Measurements from ENCODE around the gene CERK.

The CERK gene

DNA sequence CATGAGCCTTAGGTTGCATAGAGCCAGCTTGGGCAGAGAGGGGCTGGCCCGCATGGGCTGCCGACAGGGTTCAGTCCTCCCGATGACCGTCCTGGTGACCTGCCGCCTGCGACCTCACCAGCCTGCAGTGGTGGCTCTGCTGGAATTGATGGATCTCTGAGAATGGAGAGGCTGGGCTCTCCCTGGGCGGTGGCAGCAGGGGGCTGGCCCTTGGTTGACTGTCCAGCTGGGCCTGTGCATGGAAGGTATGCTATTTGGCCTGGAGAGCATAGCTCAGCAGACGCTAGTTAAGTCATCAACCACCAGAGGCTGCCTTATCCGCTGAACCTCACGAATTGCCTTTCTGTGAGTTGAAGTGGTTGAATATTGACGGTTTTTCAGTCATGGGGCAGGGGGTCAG lies 98.2 kb downstream of the CERK start:
- H3K4me1 ChIP-seq (ENCODE audit: low read length) = no peaks in the 10 kb centered on the region
- no peak overlapping the region for H3K9ac ChIP-seq (ENCODE audit: low read length)
- H4K20me1 ChIP-seq (ENCODE audit: insufficient read depth, low read length) = peaks cover 80% of the 10 kb centered on the region
- TF ChIP-seq, protein P1, sequence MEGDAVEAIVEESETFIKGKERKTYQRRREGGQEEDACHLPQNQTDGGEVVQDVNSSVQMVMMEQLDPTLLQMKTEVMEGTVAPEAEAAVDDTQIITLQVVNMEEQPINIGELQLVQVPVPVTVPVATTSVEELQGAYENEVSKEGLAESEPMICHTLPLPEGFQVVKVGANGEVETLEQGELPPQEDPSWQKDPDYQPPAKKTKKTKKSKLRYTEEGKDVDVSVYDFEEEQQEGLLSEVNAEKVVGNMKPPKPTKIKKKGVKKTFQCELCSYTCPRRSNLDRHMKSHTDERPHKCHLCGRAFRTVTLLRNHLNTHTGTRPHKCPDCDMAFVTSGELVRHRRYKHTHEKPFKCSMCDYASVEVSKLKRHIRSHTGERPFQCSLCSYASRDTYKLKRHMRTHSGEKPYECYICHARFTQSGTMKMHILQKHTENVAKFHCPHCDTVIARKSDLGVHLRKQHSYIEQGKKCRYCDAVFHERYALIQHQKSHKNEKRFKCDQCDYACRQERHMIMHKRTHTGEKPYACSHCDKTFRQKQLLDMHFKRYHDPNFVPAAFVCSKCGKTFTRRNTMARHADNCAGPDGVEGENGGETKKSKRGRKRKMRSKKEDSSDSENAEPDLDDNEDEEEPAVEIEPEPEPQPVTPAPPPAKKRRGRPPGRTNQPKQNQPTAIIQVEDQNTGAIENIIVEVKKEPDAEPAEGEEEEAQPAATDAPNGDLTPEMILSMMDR (IDR thresholded peaks at IDR 0.05; ENCODE audit: low read depth, low read length) = no peak
- no peak for TF ChIP-seq EZH2phosphoT487 (IDR thresholded peaks at IDR 0.05; ENCODE audit: low read depth)
- H3K9me3 ChIP-seq (ENCODE audit: insufficient read depth, low read length) = no peaks in the 10 kb centered on the region
- no peaks in the 10 kb centered on the region; the same call in 1 of the 2 replicates for H3K79me2 ChIP-seq (ENCODE audit: low read length)
- H3K27ac ChIP-seq (ENCODE audit: low read length) = no peak overlapping the region
- H3K36me3 ChIP-seq (replicated peaks; ENCODE audit: low read depth, low read length) = peaks cover 16% of the 10 kb centered on the region
- no peaks in the 10 kb centered on the region for H3K27me3 ChIP-seq (ENCODE audit: low read depth, low read length)
- no peak overlapping the region for H3K4me2 ChIP-seq (ENCODE audit: low read length)
- H2AFZ ChIP-seq (ENCODE audit: low read depth, low read length) = no peak overlapping the region
- no peak overlapping the region for H3K4me3 ChIP-seq (ENCODE audit: low read length)

DNA sequence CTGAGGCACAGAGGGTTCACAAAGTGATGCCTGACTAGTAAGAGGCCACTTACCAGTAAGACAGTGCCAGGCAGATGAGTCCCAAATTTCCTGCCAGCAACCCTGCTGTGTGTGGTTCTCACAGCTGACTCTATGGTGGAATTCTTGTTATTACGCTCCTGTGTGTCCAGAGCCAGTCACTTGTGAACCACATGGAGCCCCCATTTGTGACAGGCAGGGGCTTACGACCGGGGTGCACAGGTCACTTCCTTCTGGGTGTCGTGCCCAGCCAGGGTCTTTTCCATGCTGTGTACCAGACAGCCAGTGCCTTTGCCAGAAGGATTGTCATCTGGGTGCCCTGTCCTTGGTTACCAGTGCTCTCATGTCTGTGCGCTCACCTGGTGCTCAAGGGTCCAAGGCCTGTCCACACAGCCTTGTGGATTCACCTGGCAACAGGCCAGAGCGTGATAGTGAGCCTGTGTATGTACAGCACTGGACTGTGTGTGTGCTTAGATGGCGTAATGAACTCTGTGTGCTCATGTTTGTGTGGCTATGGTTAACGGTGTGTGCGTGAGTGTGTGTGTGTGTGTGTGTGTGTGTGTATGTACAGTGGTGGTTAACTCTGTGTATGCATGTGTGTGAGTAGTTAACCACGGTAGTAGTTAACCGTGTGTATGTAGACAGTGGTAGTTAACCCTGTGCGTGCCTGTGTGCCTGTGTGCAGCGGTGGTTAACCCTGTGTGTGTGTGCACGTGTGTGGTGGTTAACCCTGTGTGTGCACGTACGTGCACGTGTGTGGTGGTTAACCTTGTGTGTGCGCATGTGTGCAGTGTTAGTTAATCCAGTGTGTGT lies 99.2 kb downstream of the CERK start:
- Histone ChIP-seq H3K4me1 (ENCODE audit: low read length) (no peaks in the 10 kb centered on the region), H3K27ac (ENCODE audit: low read length) (no peak overlapping the region)
- TF ChIP-seq, protein P1 (IDR thresholded peaks at IDR 0.05; ENCODE audit: low read depth, low read length) = no peak
- TF ChIP-seq EZH2phosphoT487 (IDR thresholded peaks at IDR 0.05; ENCODE audit: low read depth) = no peak

DNA sequence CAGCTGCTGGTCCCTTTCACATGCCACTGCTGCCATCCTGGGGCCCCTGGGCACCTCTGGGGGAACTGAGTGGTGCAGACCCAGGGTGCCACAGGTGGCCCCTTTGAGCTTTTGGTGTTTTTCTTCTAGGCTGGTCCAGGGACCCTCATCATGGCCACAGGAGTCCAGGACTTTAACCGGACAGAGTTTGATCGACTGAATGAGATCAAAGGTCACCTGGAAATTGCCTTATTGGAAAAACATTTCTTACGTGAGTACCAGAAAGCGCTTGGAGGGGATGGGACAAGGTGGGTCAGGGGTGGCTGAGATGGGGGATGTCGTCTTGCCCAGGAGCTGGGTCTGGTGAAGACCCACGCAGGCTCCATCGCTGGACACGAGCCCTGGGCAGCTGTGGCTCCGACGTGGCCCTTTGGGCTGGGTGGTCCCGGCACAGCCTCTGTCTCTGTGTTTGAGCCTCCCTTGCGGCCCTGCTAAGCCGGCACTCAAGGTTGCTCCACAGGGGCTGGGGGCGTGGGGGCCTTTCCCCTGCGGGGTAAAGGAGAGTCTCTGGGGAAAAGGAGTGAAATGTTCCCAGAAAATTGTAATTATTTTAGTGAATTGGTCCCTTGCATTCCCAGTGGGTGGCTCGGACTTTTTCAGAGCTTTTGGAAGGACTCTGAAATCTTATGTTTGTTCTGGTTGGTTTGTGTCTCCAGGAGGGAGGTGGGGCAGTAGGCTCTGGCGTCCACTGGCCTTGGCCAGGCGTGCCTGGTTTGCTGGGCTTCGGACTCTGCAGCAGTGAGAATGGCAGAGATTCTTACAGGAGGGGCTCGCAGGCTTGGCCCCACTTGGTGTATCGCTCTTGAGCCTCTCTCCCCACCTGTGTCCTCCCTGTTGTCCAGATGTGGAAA lies 100.1 kb downstream of the CERK start:
- Histone ChIP-seq H3K4me3 (ENCODE audit: low read length) (no peak overlapping the region), H3K27ac (ENCODE audit: low read length) (no peak overlapping the region), H3K27me3 (ENCODE audit: low read depth, low read length) (no peaks in the 10 kb centered on the region), H2AFZ (ENCODE audit: low read depth, low read length) (no peak overlapping the region), H3K79me2 (ENCODE audit: low read length) (no peaks in the 10 kb centered on the region; the same call in 1 of the 2 replicates), H3K9ac (ENCODE audit: low read length) (no peak overlapping the region), H3K36me3 (replicated peaks; ENCODE audit: low read depth, low read length) (peaks cover 16% of the 10 kb centered on the region), H3K4me1 (ENCODE audit: low read length) (no peaks in the 10 kb centered on the region), H4K20me1 (ENCODE audit: insufficient read depth, low read length) (peaks cover 79% of the 10 kb centered on the region), H3K9me3 (ENCODE audit: insufficient read depth, low read length) (no peaks in the 10 kb centered on the region), H3K4me2 (ENCODE audit: low read length) (no peak overlapping the region)
- TF ChIP-seq, protein P1 (IDR thresholded peaks at IDR 0.05; ENCODE audit: low read depth, low read length) = no peak
- TF ChIP-seq EZH2phosphoT487 (IDR thresholded peaks at IDR 0.05; ENCODE audit: low read depth) = no peak

More for the DNA sequence above, 99.2 kb downstream of the CERK start:
- Histone ChIP-seq H3K9me3 (ENCODE audit: insufficient read depth, low read length) (no peaks in the 10 kb centered on the region), H3K79me2 (ENCODE audit: low read length) (no peaks in the 10 kb centered on the region; the same call in 1 of the 2 replicates), H4K20me1 (ENCODE audit: insufficient read depth, low read length) (peaks cover 79% of the 10 kb centered on the region), H2AFZ (ENCODE audit: low read depth, low read length) (no peak overlapping the region), H3K9ac (ENCODE audit: low read length) (no peak overlapping the region), H3K4me2 (ENCODE audit: low read length) (no peak overlapping the region), H3K36me3 (replicated peaks; ENCODE audit: low read depth, low read length) (peaks cover 16% of the 10 kb centered on the region), H3K27me3 (ENCODE audit: low read depth, low read length) (no peaks in the 10 kb centered on the region), H3K4me3 (ENCODE audit: low read length) (no peak overlapping the region)

Data from OCI-LY3 (cell line).